HG03280 (cell line): Measurements from ENCODE around the gene FA2H.
"Not testable (repeated sequence)": the region's sequence is repeated elsewhere in the genome, so short reads cannot be mapped to it uniquely, and the experiment has no call there.

Experiments used
- ATAC-seq: cut with Tn5 transposase; IDR thresholded peaks from one replicate; pipeline ENCODE4 v1.9.1; 2021; ENCODE audit warnings: mild to moderate bottlenecking, moderate library complexity; ENCODE audit not compliant: unreplicated experiment

The FA2H gene

DNA sequence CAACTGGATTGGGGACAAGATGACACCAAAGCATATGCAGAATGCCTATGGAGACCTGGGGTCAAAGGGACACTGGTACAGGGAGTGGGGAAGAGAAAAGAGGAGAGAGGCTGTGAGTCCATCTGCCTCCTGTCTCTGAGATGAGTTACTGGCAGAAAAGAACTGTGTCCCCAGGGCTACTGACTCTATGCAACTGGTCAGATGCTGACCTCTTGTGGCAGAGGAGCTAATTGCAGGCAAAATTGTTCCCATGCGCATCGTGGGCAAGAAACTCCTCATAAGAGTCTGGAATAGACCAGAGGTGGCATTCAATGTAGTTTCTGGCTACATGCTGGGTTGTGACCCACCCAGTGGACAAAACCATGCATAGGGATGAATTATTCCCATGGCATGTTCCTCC lies 47.9 kb downstream of the FA2H start:
- no peak for ATAC-seq

DNA sequence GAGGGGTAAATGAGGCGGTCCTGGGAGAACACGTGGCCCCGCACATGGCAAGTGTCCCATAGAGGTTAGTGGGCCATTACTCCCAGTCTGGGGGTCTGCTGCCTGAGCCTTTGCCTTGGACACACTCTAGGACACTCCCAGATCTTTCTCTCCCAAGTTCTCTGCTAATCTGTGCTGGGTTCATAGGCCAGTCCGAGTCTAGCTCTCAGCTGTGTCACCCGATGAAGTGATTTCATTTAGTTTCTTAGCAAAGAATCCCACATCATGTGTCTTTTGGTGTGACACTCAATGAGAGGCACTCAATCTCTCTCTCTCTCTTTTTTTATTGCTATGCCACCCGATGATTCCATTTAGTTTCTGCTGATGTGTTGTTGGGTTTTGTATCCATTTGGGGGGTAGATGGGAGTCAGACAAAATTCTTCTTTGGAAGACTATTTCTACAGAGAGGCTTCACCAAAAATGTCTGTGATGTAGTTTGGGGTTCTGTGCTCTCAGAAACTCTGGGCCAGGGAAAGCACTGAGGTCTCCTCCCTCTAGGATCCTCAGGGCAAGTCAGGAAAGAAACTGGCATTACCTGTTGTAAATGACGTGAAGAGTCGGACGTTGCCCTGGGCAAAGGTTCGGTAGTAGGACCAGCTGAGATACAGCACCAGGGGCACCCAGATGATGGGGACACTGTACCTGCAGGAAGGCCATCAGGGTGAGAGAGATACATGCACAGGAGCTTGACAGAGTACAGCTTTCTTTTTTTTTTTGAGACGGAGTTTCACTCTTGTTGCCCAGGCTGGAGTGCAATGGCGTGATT lies 48.8 kb downstream of the FA2H start:
- no peak for ATAC-seq

DNA sequence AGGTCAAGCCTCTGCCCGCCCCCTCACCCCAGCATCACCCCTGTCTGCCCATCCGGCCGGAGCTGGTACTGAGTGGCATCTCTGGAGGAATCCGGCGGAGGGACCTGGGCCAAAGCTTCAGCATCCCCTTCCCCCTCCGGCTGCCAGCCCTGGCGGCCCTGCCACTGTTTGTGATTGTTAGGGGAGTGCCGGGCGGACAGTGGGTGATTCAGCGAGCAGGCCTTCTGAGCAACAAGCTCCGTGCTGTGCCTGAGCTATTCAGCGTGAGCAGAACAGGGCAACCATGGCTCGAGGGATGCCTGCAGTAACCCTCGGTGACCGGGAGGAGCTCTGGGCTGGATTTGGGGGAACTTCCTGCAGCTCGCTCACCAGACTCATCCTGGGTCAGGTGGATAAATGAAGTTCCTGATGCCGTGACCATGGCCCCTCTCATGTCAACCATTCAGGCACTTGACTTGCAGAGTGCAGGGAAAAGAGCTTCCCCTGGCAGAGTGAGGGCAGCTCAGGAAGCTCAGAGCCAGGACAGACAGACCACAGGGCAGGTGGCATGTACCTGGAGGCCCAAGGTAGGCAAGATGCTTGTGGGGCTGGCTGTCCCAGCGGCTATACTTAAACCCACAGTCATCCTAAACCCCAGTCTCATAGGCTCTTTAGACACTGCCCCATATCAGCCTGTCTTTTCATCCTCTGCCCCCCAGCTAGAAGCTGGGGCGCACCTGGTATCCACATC lies 49.6 kb downstream of the FA2H start:
- no peak for ATAC-seq

DNA sequence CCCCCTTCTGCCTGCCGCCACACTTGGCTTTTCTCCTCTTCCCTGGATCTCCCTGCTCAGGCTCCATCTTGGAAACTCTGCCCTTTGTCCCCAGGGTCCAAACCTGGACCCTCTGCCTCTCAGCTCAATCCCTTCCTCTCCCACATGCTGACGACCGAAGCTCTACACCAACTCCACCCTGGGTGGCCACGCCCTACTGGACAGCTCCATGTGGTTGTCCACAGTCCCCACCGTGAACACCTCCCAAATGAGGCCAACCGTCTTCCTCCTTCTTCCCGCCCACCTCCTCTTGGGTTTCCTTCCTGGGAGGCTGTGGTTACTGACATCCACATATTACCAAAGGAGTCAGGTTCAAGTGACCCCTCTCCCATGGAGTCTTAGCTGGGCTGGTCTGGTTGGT lies 51.4 kb downstream of the FA2H start:
- ATAC-seq = no peak

DNA sequence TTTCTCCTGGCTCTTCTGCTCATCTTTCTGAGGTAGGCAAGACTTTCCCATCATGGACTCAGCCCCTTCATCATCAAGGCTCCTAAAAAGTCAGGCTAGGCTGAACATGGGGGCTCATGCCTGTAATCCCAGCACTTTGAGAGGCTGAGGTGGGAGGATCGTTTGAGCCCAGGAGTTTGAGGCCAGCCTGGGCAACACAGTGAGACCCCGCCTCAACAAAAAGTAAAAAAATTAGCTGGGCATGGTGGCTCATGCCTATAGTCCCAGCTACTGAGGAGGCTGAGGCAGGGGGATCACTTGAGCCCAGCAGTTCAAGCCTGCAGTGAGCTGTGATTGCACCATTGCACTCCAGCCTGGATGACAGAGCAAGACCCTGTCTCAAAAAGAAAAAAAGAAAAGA lies 52.5 kb downstream of the FA2H start:
- ATAC-seq = not testable (repeated sequence)

DNA sequence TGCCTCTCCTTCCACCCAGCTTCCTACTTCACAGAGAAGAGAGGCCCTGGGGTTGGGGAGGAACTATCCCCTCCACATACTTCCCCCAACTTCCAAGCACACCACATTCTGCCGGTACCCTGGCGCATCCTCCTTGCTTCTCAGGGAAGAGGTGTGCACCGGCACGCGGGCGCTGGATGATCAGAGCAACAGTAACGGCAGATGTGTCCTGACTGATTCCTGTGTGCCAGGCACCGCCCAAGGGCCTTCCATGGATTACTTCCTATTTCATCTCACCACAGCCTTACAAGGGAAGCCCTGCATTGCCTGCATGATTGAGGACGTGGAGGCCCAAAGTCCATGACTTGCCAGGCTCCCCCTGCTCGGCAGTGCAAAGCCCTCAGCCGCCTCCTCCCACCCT lies 52.9 kb downstream of the FA2H start:
- no peak for ATAC-seq

DNA sequence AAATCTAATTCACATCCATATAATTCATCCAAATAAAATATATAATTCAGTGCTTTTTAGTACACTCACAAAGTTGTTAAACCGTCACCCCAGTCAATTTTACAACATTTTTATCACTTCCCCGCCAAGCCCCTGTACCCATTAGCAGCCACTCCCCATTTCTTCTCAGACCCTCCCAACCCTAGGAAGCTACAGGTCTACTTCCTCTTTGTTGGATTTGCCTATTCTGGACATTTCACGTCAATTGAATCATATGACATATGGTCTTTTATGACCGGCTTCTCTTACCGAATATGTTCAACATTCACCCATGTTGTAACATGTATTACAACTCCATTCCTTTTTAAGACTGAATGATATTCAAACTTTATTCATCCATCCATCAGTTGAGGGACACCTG lies 54.0 kb downstream of the FA2H start:
- no peak for ATAC-seq

DNA sequence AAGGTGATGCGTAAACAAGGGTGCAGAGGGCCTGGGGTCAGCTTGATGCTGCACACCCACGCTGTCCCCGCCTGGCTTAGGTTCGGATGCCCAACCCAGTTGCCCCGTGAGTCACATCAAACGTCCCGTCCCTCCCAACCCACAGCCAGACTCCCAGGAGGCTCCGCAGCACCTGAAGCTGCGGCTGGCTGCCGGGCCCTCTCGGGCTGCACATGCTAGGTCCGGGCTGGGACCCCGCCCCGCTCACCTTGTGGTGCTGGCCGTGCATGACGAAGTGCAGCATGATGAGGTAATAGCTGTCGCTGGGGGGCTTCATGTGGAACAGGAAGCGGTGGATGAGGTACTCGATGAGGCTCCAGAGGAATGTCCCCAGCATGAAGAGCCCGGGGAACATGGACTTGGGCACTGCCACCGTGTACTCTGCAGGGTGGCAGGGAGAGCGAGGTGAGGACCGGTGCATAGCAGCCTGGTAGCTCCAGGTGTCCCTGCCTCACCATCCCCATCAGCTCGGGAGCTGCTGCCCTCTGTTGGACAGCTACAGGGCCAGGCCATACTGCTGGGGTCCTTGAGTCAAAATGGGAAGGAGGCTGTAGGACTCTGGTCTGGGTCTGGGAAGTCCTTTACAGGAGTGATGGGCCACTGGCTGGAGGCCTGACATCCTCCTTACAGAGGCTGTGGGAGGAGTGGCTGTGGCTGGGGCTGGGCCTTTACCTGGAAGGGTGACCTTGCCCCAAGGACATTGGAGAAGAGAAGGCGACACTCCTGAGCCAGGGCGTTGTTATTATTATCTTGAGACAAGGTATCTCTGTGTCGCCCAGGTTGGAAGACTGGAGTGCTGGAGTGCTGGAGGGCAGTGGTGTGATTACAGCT lies 55.6 kb downstream of the FA2H start:
- no peak for ATAC-seq

DNA sequence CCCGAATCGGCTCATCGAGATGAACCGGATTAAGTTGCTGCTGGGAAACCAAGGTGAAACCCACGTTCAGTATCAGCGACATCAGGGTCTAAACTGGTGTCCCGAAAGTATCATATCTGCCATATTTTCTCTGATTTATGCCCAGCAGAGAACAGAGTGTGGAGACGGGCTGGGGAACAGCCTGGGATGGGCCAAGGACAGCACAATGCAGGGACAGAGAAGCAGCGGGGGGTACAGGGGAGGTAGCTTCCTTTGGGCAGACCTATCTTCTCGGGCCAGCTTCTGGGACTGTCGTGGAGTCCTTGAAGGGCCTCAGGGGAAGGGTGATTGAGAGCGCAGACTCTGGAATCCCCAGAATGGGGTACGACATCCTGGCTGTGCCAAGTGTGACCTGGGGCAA lies 56.5 kb downstream of the FA2H start:
- ATAC-seq = no peak

DNA sequence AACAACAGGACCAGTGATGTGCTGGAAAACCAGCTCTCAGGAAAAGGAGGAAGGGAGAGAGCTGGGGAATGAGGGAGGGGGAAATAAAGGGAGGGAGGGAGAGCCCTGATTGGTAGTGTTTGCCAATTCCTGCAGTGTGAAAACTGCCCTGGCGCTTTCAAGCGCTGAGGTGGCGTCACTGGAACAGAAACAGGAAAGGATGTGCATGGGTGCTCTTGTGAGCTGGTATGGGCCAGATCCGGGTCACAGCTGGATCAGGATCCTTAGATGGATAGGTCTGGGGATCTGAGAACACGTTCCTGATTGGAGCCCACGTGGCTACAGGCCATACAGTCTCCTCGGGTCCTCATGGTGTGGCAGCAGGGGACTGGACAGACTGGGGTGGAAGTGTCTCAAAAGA lies 57.3 kb downstream of the FA2H start:
- ATAC-seq = no peak

DNA sequence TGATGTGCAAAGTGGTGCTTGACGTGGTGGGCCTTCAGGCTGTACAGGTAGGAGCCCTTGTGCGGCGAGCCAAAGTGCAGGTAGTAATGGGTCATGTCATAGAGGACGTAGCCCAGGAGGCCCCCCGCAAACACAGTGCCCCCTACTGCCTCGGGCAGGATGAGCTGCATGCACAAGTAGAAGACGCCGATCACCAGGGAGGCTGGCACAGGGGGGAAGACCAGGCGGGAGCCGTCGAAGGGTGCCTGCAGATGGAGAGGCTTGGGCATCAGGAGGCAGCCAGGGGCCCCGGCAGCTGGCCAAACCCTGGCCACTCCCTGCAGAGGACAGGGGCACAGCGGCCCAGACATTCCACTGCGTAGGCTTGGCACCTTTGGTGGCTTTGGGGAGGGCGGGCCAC lies 58.3 kb downstream of the FA2H start:
- ATAC-seq = no peak

DNA sequence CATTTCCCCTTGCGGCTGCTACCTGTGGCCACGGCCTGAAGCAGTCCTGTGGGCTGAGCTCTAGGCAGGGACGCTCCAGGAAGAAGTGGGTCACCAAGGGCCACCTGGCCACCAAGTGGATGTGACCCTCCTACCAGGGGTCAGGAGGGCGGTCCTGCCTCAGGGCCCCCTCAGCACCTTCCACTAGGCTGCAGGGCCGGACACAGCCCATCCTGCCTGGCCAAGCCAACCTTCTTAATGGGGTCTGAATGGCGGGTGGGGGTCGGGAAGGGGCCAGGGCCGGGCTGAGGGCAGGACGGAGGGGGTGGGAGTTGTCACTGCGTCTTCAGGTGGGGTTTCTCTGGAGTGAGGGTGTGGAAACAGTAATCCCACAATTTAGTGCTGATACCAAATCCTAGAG lies 60.7 kb downstream of the FA2H start:
- ATAC-seq = no peak

DNA sequence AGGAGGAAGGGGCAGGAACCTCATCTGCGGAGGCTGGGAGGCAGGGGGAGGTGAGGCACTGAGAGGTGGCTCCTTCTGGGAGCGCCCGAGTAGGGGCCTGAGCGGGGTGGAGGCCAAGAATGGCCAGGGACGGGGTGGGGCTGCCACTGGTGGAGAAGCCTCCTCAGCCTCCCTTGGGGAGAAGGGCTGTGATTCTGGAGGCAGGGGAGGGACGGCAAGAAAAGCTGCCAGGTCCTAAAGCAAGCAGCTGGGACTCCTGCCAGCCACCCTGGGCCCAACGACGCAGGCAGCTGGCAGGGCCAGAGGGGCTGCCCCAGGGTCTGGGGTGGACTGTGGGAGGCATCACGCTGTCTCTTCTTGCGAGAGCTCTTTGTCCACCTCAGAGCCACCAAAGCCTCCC lies 61.3 kb downstream of the FA2H start:
- no peak for ATAC-seq

DNA sequence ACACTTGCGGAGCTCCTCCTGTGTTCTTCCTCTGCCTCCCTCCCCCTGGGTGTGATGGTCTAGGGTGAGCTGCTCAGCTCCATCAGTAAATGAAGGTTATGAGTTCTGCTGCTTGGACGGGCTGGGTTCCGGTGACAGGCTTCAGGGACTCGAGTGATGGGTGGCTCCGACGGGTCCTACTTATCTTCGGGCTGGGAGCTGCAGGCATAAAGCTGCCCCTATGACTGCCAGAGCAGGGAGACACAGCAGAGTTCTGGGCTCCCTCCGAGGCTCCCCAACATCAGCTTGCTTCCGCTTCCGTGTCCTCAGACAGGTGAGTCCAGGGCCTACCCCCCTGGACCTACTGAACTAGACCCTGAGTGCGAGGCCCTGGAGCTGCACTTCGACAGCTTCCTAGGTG lies 62.7 kb downstream of the FA2H start:
- ATAC-seq = no peak

DNA sequence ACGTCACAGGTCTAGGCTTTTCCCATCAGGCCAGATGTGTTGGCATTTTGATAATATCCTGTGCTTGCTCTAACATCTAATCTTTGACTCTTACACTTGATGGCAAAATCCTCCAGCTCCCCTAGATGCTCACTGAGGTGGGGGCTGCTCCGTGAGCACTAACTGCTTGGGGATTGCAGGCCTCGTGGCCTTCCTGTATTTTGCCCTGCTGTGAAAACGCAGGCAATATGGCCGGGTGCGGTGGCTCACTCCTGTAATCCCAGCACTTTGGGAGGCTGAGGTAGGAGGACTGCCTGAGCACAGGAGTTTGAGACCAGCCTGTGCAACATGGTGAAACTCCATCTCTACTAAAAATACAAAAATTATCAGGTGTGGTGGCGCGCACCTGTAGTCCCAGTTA lies 64.2 kb downstream of the FA2H start:
- ATAC-seq = no peak

DNA sequence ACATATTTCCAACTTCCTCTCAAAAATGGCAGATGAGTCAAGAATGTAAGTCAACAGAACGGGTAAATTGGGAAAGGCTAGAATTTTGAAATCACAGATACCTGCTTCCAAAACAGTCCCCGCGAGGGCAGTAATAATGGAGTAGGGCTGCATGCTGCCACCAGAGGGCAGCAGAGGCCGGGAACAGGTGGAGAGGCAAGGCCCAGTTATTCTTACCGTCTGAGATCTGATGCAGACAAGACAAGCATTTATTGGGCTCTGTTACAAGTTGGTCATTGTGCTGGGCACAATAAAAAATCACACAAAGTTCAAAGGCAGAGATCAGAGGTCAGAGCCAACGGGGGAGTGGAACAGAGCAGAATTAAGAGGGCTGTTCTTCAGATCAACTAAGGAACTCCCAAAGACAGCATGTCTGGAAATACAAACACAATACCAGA lies 65.2 kb downstream of the FA2H start:
- peak; percentile 96 for ATAC-seq

DNA sequence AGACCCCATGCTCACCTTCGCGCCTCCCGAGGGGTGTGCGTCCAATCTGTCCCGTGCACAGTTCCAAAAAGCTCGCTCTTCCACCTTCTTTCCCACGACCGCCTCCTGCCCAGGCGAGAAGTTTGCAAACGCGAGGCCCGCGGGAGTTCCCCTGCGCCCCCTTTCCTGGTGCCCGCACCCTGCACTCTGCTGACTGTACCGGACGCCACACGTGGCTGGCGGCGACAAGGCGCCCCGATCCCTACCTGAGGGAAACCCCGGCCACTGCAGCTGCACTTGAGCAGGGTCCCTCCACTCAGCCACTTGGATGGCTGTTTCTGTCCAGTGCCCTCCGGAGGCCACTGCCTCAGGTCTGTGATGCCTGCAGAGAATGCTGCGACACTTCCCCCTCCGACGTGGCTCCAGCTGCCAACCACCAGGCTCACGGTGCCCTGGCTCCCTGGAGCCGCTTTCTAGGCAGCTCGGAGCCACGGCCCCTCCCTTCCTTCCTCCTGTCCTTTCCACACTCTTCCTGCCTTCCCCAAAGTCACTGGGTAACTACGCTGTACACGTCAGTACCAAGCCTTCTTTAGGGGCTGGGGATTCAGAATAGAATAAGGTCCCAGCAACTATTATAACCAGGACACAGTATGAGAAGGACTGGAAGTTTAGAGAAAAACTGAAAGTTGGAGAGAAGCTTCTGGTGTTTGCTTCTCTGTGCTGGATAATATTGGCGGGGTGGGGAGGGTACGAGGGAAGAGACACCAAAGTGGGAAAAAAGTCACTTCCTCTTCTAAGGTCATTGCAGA lies 74.0 kb downstream of the FA2H start, which contains the start of gene MLKL:
Gene MLKL (minus strand): TSS at position 425 of the 788 bp plus-strand sequence. CDS start 5,105 bp downstream, outside the sequence.
- peak; percentile 46 for ATAC-seq

DNA sequence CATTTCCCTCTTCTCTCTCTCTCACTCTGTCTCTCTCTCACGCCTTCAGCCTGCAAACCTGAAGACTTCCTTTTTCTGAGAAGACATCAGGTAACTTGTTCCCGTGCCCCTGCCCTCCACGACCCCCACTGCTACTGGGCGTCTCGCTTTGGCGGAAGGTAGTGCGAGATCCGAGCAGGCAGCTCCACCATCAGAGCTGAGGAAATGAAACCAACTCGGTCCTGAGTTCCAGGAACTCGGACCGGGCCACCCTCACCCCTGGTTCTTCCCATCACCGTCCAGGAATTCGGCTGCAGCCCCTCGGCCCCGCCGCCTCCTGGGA lies 74.5 kb downstream of the FA2H start:
- no peak for ATAC-seq

DNA sequence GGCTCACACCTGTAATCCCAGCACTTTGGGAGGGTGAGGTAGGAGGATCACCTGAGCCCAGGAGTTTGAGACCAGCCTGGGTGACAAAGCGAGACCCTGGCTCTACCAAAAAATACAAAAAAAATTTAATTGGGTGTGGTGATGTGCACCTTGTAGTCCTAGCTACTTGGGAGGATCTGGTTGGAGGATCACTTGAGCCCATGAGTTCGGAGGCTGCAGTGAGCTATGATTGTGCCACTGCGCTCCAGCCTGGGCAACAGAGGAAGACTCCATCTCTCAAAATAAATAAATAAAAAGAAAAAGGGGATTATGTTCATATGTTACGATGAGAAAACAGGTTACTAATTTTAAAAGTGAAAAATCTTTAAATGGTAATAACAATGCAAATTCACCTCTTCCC lies 75.0 kb downstream of the FA2H start:
- ATAC-seq = no peak

DNA sequence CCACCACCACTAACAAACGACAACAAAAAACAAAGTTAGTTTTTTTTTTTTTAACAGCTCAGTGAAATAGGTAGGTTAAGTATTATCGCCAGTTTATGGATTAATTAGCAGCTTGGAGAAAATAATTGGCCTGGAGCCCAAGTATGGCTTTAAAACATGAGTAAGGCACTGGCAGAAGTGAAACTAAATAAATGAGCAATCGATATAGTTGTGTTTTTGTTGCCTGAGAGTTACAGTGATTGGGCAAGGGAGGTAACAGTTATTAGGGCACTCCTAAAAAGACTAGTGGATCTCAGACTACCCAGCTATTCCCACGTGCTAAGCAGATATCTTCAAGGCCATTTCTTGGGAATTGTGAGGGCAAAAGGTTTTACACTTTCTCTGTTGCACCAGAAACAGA lies 76.4 kb downstream of the FA2H start:
- ATAC-seq = no peak
